GM19099 (cell line): ENCODE measurements around the gene IL23A.

Experiments
- POLR2A ChIP-seq: IDR thresholded peaks from 3 replicates; pipeline ENCODE4 v1.6.1; 2011; ENCODE audit warnings: low read depth; ENCODE audit not compliant: insufficient read length; ENCODE audit errors: extremely low read depth

Gene IL23A

GRCh38 chr12:56315249-56315621, 23.4 kb upstream of the IL23A start:
- no peak for TF ChIP-seq POLR2A

GRCh38 chr12:56315622-56316473, 22.8 kb upstream of the IL23A start, which contains the start of gene CNPY2:
CNPY2 (minus strand) TSS chr12:56315988; CDS start chr12:56315217, 771 bp downstream.
- peak; percentile 89 for TF ChIP-seq POLR2A

GRCh38 chr12:56317675-56318074, 21.0 kb upstream of the IL23A start:
- no peak for TF ChIP-seq POLR2A

GRCh38 chr12:56321027-56321426, 17.7 kb upstream of the IL23A start:
- TF ChIP-seq POLR2A: no peak

GRCh38 chr12:56324206-56324605, 14.5 kb upstream of the IL23A start:
- no peak for TF ChIP-seq POLR2A

GRCh38 chr12:56326126-56326525, 12.6 kb upstream of the IL23A start:
- TF ChIP-seq POLR2A: no peak

- TF ChIP-seq POLR2A: no peak
Measured at GRCh38 chr12:56326533-56326932, 12.2 kb upstream of the IL23A start.

- no peak for TF ChIP-seq POLR2A
Measured at GRCh38 chr12:56330936-56331490, 7.7 kb upstream of the IL23A start.

GRCh38 chr12:56332512-56333196, 6.0 kb upstream of the IL23A start:
- no peak for TF ChIP-seq POLR2A

GRCh38 chr12:56333197-56333678, 5.4 kb upstream of the IL23A start:
- TF ChIP-seq POLR2A: no peak

- peak; percentile 89 for TF ChIP-seq POLR2A
Measured at GRCh38 chr12:56333679-56334489, 4.8 kb upstream of the IL23A start, which contains the start of gene PAN2. PAN2 (minus strand) TSS chr12:56334000; CDS start chr12:56333094, 906 bp downstream.

- TF ChIP-seq POLR2A: no peak
Measured at GRCh38 chr12:56334490-56334793, 4.2 kb upstream of the IL23A start.

- TF ChIP-seq POLR2A: peak; percentile 23
Measured at GRCh38 chr12:56336361-56337167, 2.1 kb upstream of the IL23A start.

GRCh38 chr12:56337753-56338251, 882 bp upstream of the IL23A start:
- no peak for TF ChIP-seq POLR2A
